Renal cortex interstitium (tissue), 11 donors: Measurements from ENCODE around the gene NOM1. TPM values are rescaled to one million over a fixed set of nuclear protein-coding genes. Genes with fewer than 3 reads are reported as not detected.

Experiments
- DNase-seq, 11 donors: peaks; one replicate each; pipeline ENCODE4 v3.0.0-alpha.2; 2013; ENCODE audit warnings: low read depth in 9 of 11, low spot score in 4 of 11; ENCODE audit errors: extremely low read depth in 1 of 11
- polyA plus RNA-seq, 3 donors: library from polyadenylated mRNA; unstranded; fragments of 120-200 nt; gene quantifications; one replicate each; pipeline ENCODE4 v1.2.1, GENCODE V29; 2013; ENCODE audit not compliant: insufficient read length in 3 of 3

The NOM1 gene
- polyA plus RNA-seq, 3 donors: 19.4 to 34.9 (median 22.2) TPM

- no peak for DNase-seq
Observed at GRCh38 chr7:156964971-156965370, 15.5 kb downstream of the NOM1 start.

DNA sequence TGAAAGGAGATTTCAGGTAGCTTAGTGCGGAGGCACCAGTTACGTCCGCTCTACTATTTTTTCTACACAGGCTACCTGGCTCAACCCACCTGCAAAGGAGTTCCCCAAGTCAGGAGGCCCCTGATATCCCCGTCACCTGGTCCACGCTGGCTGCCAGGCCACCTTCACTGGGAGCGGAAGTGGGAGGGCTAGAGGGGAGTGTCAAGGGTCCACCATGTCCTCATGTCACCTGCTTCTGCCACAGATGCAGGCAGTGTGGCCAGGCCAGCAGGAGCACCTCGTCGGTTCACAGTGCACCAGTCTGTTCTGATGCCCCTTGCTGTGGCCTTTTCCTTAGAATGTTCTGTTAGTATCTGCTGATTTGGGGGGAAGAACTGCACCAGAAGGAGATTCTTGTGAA is 16.9 kb downstream of the NOM1 start:
- DNase-seq: no peak

GRCh38 chr7:156968183-156968582 is 18.7 kb downstream of the NOM1 start:
- no peak for DNase-seq

DNA sequence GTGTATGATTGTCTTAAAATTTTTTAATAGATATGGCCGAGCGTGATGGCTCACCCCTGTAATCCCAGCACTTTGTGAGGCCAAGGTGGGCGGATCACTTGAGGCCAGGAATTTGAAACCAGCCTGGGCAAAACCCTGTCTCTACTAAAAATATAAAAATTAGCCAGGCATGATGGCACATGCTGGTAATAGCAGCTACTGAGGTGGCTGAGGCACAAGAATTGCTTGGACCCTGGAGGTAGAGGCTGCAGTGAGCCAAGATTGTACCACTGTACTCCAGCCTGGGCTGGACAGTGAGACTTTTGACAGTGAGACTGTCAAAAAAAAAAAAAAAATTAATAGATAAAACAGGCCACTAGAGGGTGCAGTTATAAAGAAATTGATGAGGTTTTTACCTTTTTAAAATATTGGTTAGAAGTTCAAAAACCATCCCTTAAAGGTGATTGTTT is 20.5 kb downstream of the NOM1 start:
- DNase-seq: no peak

DNA sequence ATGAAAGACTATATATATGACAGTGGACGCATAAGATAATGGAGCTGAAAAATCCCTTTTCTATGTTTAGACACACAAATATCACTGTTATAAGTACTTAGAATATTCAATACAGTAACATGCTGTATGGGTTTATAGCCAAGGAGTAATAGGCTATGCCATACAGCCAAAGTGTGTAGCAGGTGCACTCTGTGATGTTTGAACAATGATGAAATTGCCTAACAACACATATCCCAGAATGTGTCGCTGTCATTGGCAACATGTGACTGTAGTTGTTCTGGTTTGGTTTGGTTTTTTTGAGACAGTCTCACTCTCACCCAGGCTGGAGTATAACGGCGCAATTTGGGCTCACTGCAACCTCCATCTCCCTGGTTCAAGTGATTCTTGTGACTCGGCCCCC is 26.1 kb downstream of the NOM1 start:
- DNase-seq: no peak

DNA sequence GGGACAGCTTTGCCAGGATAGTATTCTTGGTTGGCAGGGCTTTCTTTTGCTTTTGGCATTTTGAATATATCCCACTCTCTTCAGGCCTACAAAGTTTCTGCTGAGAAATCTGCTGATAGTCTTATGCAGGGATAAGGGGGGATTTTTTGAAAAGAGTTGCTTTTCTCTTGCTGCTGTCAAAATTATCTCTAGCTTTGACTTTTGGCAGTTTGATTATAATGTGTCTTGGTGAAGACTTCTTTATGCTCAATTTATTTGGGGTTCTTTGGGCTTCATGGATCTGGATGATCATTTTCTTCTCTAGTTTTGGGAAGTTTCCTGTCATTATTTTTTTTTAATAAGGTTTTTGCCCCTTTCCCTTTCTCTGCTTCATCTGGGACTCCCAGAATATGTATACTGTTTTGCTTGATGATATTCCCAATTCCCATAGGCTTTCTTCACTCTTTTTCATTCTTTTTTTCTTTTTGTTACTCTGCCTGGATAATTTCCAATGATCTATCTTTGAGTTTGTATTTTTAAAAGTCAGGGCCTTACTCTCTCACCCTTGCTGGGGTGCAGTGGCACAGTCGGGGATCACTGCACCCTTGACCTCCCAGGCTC is 29.6 kb downstream of the NOM1 start:
- no peak for DNase-seq

GRCh38 chr7:156979711-156980110 is 30.2 kb downstream of the NOM1 start:
- no peak for DNase-seq

DNA sequence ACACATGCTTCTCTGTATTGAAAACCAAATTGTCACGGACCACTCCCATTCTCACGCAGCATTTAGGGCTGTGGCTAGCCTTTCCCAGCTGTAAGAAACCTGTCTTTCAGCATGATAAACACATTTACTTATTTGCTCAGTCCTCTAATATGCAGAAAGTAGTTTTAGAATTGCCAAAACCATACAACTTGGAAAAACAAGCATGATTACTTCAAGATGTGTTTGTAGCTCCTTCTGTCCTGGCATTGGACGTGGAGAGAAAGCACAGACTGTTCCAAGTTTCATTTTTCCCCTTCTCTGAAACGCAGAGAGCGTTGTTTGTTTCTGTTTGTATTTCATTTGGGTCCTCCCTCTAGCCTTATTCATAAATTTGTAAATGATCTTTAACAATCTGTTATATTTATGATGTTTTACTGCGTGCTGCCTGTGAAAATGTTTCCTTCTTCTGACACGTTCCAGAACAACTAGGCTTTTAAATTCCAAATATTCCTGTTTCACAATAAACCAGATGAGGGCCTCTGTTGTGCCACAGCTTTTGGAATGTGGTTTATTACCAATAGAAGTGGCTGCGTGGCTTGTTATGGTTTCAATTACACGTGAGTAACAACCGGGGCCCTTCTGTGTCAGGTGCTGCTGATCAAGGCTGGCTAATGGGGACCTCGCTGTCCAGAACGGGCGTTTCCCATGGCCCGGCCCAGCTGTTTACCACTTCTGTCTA is 34.8 kb downstream of the NOM1 start:
- DNase-seq: no peak

DNA sequence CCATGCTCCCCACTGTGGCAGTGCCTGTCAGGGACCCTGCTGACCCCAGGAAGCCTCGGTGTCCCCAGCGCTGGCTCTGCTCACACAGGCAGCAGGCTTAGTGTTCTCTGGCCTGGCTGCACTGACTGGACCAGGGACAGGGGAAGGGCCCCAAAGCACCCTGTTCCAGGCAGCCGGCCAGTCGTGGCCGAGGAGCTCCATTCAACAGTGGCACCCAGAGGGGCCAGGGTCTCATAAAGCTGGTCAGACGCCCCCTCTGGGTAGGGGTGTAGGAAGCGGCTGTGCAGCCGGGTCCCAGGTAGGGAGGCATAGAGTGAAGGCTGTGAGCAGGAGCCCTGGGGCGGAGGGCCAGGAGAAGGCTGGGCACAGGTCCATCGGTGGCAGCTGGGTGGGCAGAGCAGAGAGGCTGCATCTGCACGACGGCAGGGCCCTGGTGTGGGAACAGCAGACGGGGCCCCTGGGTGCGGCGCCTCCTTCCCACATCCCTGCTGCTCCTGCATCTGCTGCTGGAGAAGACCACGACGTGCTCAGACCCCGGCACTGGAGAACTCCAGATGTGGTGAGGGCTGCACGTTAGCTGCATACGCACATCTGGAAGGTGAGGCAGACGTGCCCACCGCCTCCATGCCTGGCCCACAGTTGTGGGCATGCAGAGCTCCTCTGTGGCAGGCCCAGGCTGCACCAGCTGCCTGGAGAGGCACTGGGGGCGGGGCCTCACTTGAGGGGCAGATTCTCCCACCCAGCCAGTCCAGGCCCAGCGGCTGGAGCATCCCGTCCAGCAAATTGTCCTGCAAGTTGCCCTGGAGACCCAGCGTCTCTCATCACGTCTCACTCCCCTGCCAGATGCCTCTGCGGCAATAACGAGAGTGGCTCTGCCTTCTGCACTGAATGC is 35.8 kb downstream of the NOM1 start:
- no peak for DNase-seq

DNA sequence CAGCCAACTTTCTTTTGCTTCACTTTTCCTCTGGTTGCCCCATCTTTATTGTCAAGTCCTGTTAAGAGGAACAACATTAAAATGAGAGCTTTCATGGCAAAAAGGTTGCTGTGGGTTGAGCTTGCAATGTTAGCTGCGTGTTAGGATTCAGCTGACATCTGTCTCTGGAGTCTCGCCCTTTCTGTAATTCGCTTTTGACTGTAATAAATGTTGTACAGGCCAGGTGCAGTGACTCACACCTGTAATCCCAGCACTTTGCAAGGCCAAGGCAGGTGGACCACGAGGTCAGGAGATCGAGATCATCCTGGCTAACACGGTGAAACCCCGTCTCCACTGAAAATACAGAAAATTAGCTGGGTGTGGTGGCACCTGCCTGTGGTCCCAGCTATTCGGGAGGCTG is 36.9 kb downstream of the NOM1 start:
- DNase-seq: no peak

GRCh38 chr7:156988343-156989185 is 39.1 kb downstream of the NOM1 start:
- no peak for DNase-seq

- no peak for DNase-seq
Observed at GRCh38 chr7:156989766-156990535, 40.4 kb downstream of the NOM1 start.

- DNase-seq: no peak
Observed at GRCh38 chr7:156993021-156993924, 43.8 kb downstream of the NOM1 start.

DNA sequence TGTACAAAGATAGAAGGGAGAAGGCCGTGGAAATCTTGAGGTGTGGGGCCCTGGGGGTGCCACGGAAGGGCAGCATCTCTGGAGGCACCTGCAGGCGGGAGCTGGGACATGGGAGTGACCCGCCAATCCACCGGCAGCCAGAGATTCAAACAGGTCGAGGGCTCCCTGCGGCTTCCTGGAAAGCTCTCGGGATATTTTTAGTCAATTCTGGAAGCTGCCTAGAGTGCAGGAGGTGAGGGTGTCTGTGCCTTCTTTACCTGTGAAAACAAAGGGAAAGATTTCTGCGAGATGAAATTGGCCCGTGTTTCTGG is 44.4 kb downstream of the NOM1 start:
- no peak for DNase-seq

- DNase-seq: no peak
Observed at GRCh38 chr7:156994417-156994816, 44.9 kb downstream of the NOM1 start.

GRCh38 chr7:156998988-156999957 is 49.8 kb downstream of the NOM1 start:
- DNase-seq: no peak
